Spleen (tissue), 11 donors: ENCODE measurements around the gene SMIM15. TPM values are rescaled to one million over a fixed set of nuclear protein-coding genes. Genes with fewer than 3 reads are reported as not detected.

ENCODE experiments used
- DNase-seq: peaks from one replicate; pipeline ENCODE4 v3.0.0-alpha.2; 2020
- H3K27ac ChIP-seq, 8 donors: fragments of 200-600 bp; sonication (generic) in 7 of 8; 1 replicate in 4 of 8; 2 replicates in 4 of 8; pipeline versions ENCODE4 v1.5.0 to v1.8.0; 2016 to 2021; ENCODE audit warnings: inconsistent platforms in 4 of 8, mild to moderate bottlenecking in 4 of 8, moderate library complexity in 1 of 8
- H3K27me3 ChIP-seq, 7 donors: fragments of 200-600 bp; sonication (generic) in 6 of 7; replicated peaks in 1 of 7; 1 replicate in 4 of 7; 2 replicates in 3 of 7; pipeline versions ENCODE4 v1.5.0 to v1.8.0; 2016 to 2021; ENCODE audit warnings: inconsistent platforms in 3 of 7, mild to moderate bottlenecking in 1 of 7
- H3K36me3 ChIP-seq, 6 donors: fragments of 200-600 bp; sonication (generic) in 5 of 6; 1 replicate in 4 of 6; 2 replicates in 2 of 6; pipeline versions ENCODE4 v1.5.0 to v1.8.0; 2016 to 2021; ENCODE audit warnings: inconsistent platforms in 2 of 6
- H3K4me1 ChIP-seq, 6 donors: fragments of 200-600 bp; sonication (generic) in 5 of 6; 1 replicate in 3 of 6; 2 replicates in 3 of 6; pipeline versions ENCODE4 v1.5.0 to v1.8.0; 2016 to 2021; ENCODE audit warnings: inconsistent platforms in 3 of 6
- H3K4me3 ChIP-seq, 8 donors: fragments of 200-600 bp; sonication (generic) in 7 of 8; 1 replicate in 4 of 8; 2 replicates in 4 of 8; pipeline versions ENCODE4 v1.5.0 to v1.8.0; 2016 to 2021; ENCODE audit warnings: inconsistent platforms in 4 of 8, mild to moderate bottlenecking in 4 of 8, moderate library complexity in 2 of 8
- H3K9me3 ChIP-seq, 8 donors: fragments of 200-600 bp; sonication (generic) in 7 of 8; 1 replicate in 4 of 8; 2 replicates in 4 of 8; pipeline versions ENCODE4 v1.5.0 to v1.8.0; 2016 to 2021; ENCODE audit warnings: inconsistent platforms in 4 of 8
- CTCF ChIP-seq, 11 experiments: fragments of 200-600 bp in 7 of 11; fragments of 450-650 bp in 4 of 11; sonication (generic) in 4 of 11; IDR thresholded peaks in 8 of 11; conservative IDR thresholded peaks in 3 of 11; 1 replicate in 7 of 11; 2 replicates in 4 of 11; pipeline versions ENCODE4 v1.4.0 to v1.8.0; 2016 to 2021; ENCODE audit warnings: antibody characterized with exemption in 11 of 11, inconsistent platforms in 4 of 11, mild to moderate bottlenecking in 1 of 11
- POLR2A ChIP-seq, 3 donors: fragments of 450-650 bp; IDR thresholded peaks; one replicate each; pipeline ENCODE4 v1.5.1; 2017; ENCODE audit warnings: antibody characterized with exemption in 3 of 3, mild to moderate bottlenecking in 1 of 3
- POLR2AphosphoS5 ChIP-seq, 3 donors: sonication (generic); formaldehyde crosslinking; IDR thresholded peaks; one replicate each; pipeline ENCODE4 v1.5.1; 2017; ENCODE audit warnings: antibody characterized with exemption in 3 of 3
- WGBS, 5 donors: extraction: QIAGEN DNeasy Blood & Tissue Kit in 3 of 5; methylation state at CpG; one replicate each; pipeline versions ENCODE4 v1.1.5 to v1.1.7; 2013 to 2018; 5-methylcytosine and 5-hydroxymethylcytosine counted together
- intact Hi-C: fragments of 100-400 bp; cut with DNase I; formaldehyde crosslinking; loops from one replicate; pipeline ENCODE4 v1.15.0; 2023; ENCODE audit warnings: low total_unique reads
- polyA plus RNA-seq, 3 donors: library from polyadenylated mRNA; stranded (reverse); fragments of 200-250 nt; gene quantifications; one replicate each; pipeline ENCODE4 v1.2.1, GENCODE V29; 2013
- total RNA-seq, 7 donors: library from RNA; depleted of rRNA in 3 of 7; stranded (reverse); fragments of >200 nt in 3 of 7; fragmentation: NEBNext Ultra II Directional in 4 of 7; extraction: Animal tissue kit (Norgen Biotek cat#: 25700) in 4 of 7; gene quantifications; one replicate each; pipeline versions ENCODE4 v1.1.0 to v1.2.1, GENCODE V29; 2016 to 2021
- donor health status: healthy with polysubstance abuse.
- donor health status: DM: no; HTN: no; CAD: no; lungs with moderate emphysema.
- donor health status: DM: no; HTN: no; CAD: no.
- donor health status: Bipolar disorder and iron deficiency.
- donor health status: healthy.
- donor health status: DM: no; HTN: no; CAD: no.
- donor health status: DM: yes; HTN: yes; CAD: no.

Gene SMIM15
- total and polyA plus RNA-seq, 10 donors = 14.4 to 42.9 (median 30.7) TPM

GRCh38 chr5:61141801-61142200, 20.5 kb downstream of the SMIM15 start:
- DNase-seq = no peak
- intact Hi-C loops = no loop called here
- no peak overlapping the region for H3K27ac ChIP-seq
- no peak for TF ChIP-seq POLR2AphosphoS5 (IDR thresholded peaks at IDR 0.05)
- no peak for TF ChIP-seq CTCF (IDR thresholded peaks at IDR 0.05 in 8 of 11, conservative IDR thresholded peaks at IDR 0.05 in 3 of 11)
- no peak for TF ChIP-seq POLR2A (IDR thresholded peaks at IDR 0.05)
- 62 to 87% (median 81%) methylated on average over 1 of the region's 1 CpG for WGBS, 5 donors
- H3K36me3 ChIP-seq = no peaks in the 10 kb centered on the region
- H3K27me3 ChIP-seq = no peaks in the 10 kb centered on the region
- H3K4me1 ChIP-seq = no peaks in the 10 kb centered on the region
- H3K4me3 ChIP-seq = no peak overlapping the region
- H3K9me3 ChIP-seq = no peaks in the 10 kb centered on the region

- peak; percentile 40 for DNase-seq
- TF ChIP-seq POLR2A (IDR thresholded peaks at IDR 0.05) (no peak), CTCF (IDR thresholded peaks at IDR 0.05 in 8 of 11, conservative IDR thresholded peaks at IDR 0.05 in 3 of 11) (no peak), POLR2AphosphoS5 (IDR thresholded peaks at IDR 0.05) (no peak)
- Histone ChIP-seq H3K27me3 (no peaks in the 10 kb centered on the region), H3K4me1 (no peaks in the 10 kb centered on the region), H3K27ac (no peak overlapping the region), H3K9me3 (no peaks in the 10 kb centered on the region), H3K4me3 (no peak overlapping the region), H3K36me3 (no peaks in the 10 kb centered on the region)
- WGBS, 5 donors = 86 to 93% (median 91%) methylated on average over 4 of the region's 4 CpGs
- intact Hi-C loops = no loop called here
Measured at GRCh38 chr5:61139931-61140330, 22.3 kb downstream of the SMIM15 start.

- no peak for DNase-seq
- H3K27me3 ChIP-seq = no peaks in the 10 kb centered on the region
- H3K9me3 ChIP-seq = no peaks in the 10 kb centered on the region
- WGBS, 5 donors = 80 to 92% (median 90%) methylated on average over 5 of the region's 5 CpGs
- intact Hi-C loops = no loop called here
- H3K4me1 ChIP-seq = no peaks in the 10 kb centered on the region
- H3K36me3 ChIP-seq = no peaks in the 10 kb centered on the region
- TF ChIP-seq POLR2AphosphoS5 (IDR thresholded peaks at IDR 0.05) (no peak), POLR2A (IDR thresholded peaks at IDR 0.05) (no peak), CTCF (IDR thresholded peaks at IDR 0.05 in 8 of 11, conservative IDR thresholded peaks at IDR 0.05 in 3 of 11) (no peak)
- H3K4me3 ChIP-seq = no peak overlapping the region
- H3K27ac ChIP-seq = no peak overlapping the region
Measured at GRCh38 chr5:61139094-61139873, 23.0 kb downstream of the SMIM15 start.

- intact Hi-C loops = no loop called here
- H3K36me3 ChIP-seq = no peaks in the 10 kb centered on the region
- 92 to 96% (median 95%) methylated on average over 1 of the region's 1 CpG for WGBS, 5 donors
- no peaks in the 10 kb centered on the region for H3K9me3 ChIP-seq
- DNase-seq = no peak
- no peaks in the 10 kb centered on the region for H3K4me1 ChIP-seq
- H3K27ac ChIP-seq = no peak overlapping the region
- H3K27me3 ChIP-seq = no peaks in the 10 kb centered on the region
- no peak for TF ChIP-seq POLR2AphosphoS5 (IDR thresholded peaks at IDR 0.05)
- no peak for TF ChIP-seq POLR2A (IDR thresholded peaks at IDR 0.05)
- TF ChIP-seq CTCF (IDR thresholded peaks at IDR 0.05 in 8 of 11, conservative IDR thresholded peaks at IDR 0.05 in 3 of 11) = no peak
- H3K4me3 ChIP-seq = no peak overlapping the region
Measured at GRCh38 chr5:61137835-61138234, 24.4 kb downstream of the SMIM15 start.
